Measurements from ENCODE around the gene OPN3. TPM values are rescaled to one million over a fixed set of nuclear protein-coding genes. Genes with fewer than 3 reads are reported as not detected.
A peak's percentile ranks its signal among the peaks of the same experiment; 100 is the strongest.

The OPN3 gene
- polyA plus RNA-seq, 1 experiment, result 14.1 TPM

GRCh38 chr1:241641773-241642592 lies 1.8 kb upstream of the OPN3 start:
- ChIA-PET CTCF (interaction anchor here (1.1 to 2.2 kb wide), 3 partner anchors 9 to 38 kb away, joined by 3 to 6 read pairs (median 6); no protein-coding TSS in a partner anchor), POLR2A (interaction anchor here (0.5 kb wide), 1 partner anchor 248 kb away, joined by 3 read pairs; no protein-coding TSS in a partner anchor)
- no peak for TF ChIP-seq CTCF (IDR thresholded peaks at IDR 0.05; ENCODE audit: insufficient read depth, low read depth, low read length)
- H3K4me3 ChIP-seq (ENCODE audit: low read depth, low read length), result no peak overlapping the region
- H3K27me3 ChIP-seq (ENCODE audit: control insufficient read depth, insufficient read depth, low read length), result no peaks in the 10 kb centered on the region
- no peak for DNase-seq (ENCODE audit: low read depth)
- no peaks in the 10 kb centered on the region for H3K36me3 ChIP-seq (ENCODE audit: control insufficient read depth, insufficient read depth, low read length)

GRCh38 chr1:241640867-241641622 lies 876 bp upstream of the OPN3 start:
- H3K27me3 ChIP-seq (ENCODE audit: control insufficient read depth, insufficient read depth, low read length), result no peaks in the 10 kb centered on the region
- ChIA-PET CTCF (interaction anchor here (0.7 to 2.2 kb wide), 5 partner anchors 8 to 195 kb away, joined by 3 to 6 read pairs (median 3); no protein-coding TSS in a partner anchor), POLR2A (interaction anchor here (0.5 to 0.7 kb wide), 3 partner anchors 30 to 249 kb away, joined by 3 to 15 read pairs (median 3); no protein-coding TSS in a partner anchor)
- no peak for TF ChIP-seq CTCF (IDR thresholded peaks at IDR 0.05; ENCODE audit: insufficient read depth, low read depth, low read length)
- H3K36me3 ChIP-seq (ENCODE audit: control insufficient read depth, insufficient read depth, low read length), result no peaks in the 10 kb centered on the region
- no peak overlapping the region; the same call in 1 of the 2 replicates for H3K4me3 ChIP-seq (ENCODE audit: low read depth, low read length)
- no peak for DNase-seq (ENCODE audit: low read depth)

GRCh38 chr1:241639623-241640148 lies 483 bp downstream of the OPN3 start:
- no peak for TF ChIP-seq CTCF (IDR thresholded peaks at IDR 0.05; ENCODE audit: insufficient read depth, low read depth, low read length)
- H3K36me3 ChIP-seq (ENCODE audit: control insufficient read depth, insufficient read depth, low read length), result peaks cover 2% of the 10 kb centered on the region; the same call in 1 of the 2 replicates
- POLR2A ChIA-PET, result no interaction called here

GRCh38 chr1:241638909-241639622 lies 1.1 kb downstream of the OPN3 start:
- ChIA-PET POLR2A (no interaction called here), CTCF (interaction anchor here (1.0 to 2.7 kb wide), 2 partner anchors 12 to 199 kb away, joined by 3 to 11 read pairs; no protein-coding TSS in a partner anchor)
- H3K27me3 ChIP-seq (ENCODE audit: control insufficient read depth, insufficient read depth, low read length), result no peaks in the 10 kb centered on the region
- H3K4me3 ChIP-seq (ENCODE audit: low read depth, low read length), result peak overlapping the region; percentile 98
- no peak for DNase-seq (ENCODE audit: low read depth)
- TF ChIP-seq CTCF (IDR thresholded peaks at IDR 0.05; ENCODE audit: insufficient read depth, low read depth, low read length), result no peak
- peaks cover 2% of the 10 kb centered on the region; the same call in 1 of the 2 replicates for H3K36me3 ChIP-seq (ENCODE audit: control insufficient read depth, insufficient read depth, low read length)

More at GRCh38 chr1:241639623-241640148, 483 bp downstream of the OPN3 start:
- CTCF ChIA-PET, result interaction anchor here (1.0 to 1.7 kb wide), 3 partner anchors 28 to 199 kb away, joined by 3 to 6 read pairs (median 3); no protein-coding TSS in a partner anchor
- no peak for DNase-seq (ENCODE audit: low read depth)
- Histone ChIP-seq H3K4me3 (ENCODE audit: low read depth, low read length) (peak overlapping the region; percentile 98), H3K27me3 (ENCODE audit: control insufficient read depth, insufficient read depth, low read length) (no peaks in the 10 kb centered on the region)

Measured in BJ (cell line).